H9 (cell line): ENCODE measurements around the gene SIPA1L3. TPM values are rescaled to one million over a fixed set of nuclear protein-coding genes. Genes with fewer than 3 reads are reported as not detected.

Experiments used
- DNase-seq: peaks from one replicate; pipeline ENCODE4 v3.0.0-alpha.2; 2017
- H2AFZ ChIP-seq: one replicate; pipeline ENCODE4 v1.6.1; 2013; ENCODE audit warnings: mild to moderate bottlenecking, low read length, control low read depth, moderate library complexity
- H2AK5ac ChIP-seq: 2 replicates; pipeline ENCODE4 v1.6.1; 2013; ENCODE audit warnings: low read length, control low read depth, mixed read lengths; ENCODE audit not compliant: insufficient read length
- H2BK120ac ChIP-seq: one replicate; pipeline ENCODE4 v1.6.1; 2013; ENCODE audit warnings: low read depth, mild to moderate bottlenecking, low read length, control low read depth, inconsistent platforms; ENCODE audit not compliant: poor library complexity, severe bottlenecking
- H2BK12ac ChIP-seq: 2 replicates; pipeline ENCODE4 v1.6.1; 2013; ENCODE audit warnings: low read length, control low read depth, mixed read lengths, low read depth; ENCODE audit not compliant: insufficient read length
- H2BK15ac ChIP-seq: 2 replicates; pipeline ENCODE4 v1.6.1; 2013; ENCODE audit warnings: low read depth, low read length, control low read depth
- H2BK20ac ChIP-seq: one replicate; pipeline ENCODE4 v1.6.1; 2013; ENCODE audit warnings: low read depth, mild to moderate bottlenecking, low read length, control low read depth, inconsistent platforms; ENCODE audit not compliant: poor library complexity, severe bottlenecking
- H2BK5ac ChIP-seq: 2 replicates; pipeline ENCODE4 v1.6.1; 2013; ENCODE audit warnings: low read length, control low read depth, mixed read lengths; ENCODE audit not compliant: insufficient read length
- H3K14ac ChIP-seq: 2 replicates; pipeline ENCODE4 v1.6.1; 2013; ENCODE audit warnings: low read length, control low read depth; ENCODE audit not compliant: insufficient read depth
- H3K18ac ChIP-seq: 2 replicates; pipeline ENCODE4 v1.6.1; 2013; ENCODE audit warnings: low read depth, mild to moderate bottlenecking, mixed read lengths, low read length, control low read depth; ENCODE audit not compliant: insufficient read length
- H3K23ac ChIP-seq: 2 replicates; pipeline ENCODE4 v1.6.1; 2013; ENCODE audit warnings: low read length, control low read depth, mixed read lengths, low read depth; ENCODE audit not compliant: insufficient read length
- H3K23me2 ChIP-seq: 2 replicates; pipeline ENCODE4 v1.6.1; 2013; ENCODE audit warnings: low read depth, mild to moderate bottlenecking, mixed read lengths, low read length, control low read depth; ENCODE audit not compliant: insufficient read length, poor library complexity, severe bottlenecking
- H3K27ac ChIP-seq: 2 replicates; pipeline ENCODE4 v1.5.1; 2013; ENCODE audit warnings: low read length, control low read depth, mixed read lengths, low read depth; ENCODE audit not compliant: insufficient read length
- H3K27me3 ChIP-seq: 2 replicates; pipeline ENCODE4 v1.6.1; 2013; ENCODE audit warnings: low read length, control low read depth, inconsistent platforms; ENCODE audit not compliant: insufficient read depth
- H3K4ac ChIP-seq: 2 replicates; pipeline ENCODE4 v1.6.1; 2013; ENCODE audit warnings: low read depth, mild to moderate bottlenecking, control low read depth, inconsistent platforms, low read length, moderate library complexity
- H3K4me1 ChIP-seq: 2 replicates; pipeline ENCODE4 v1.6.1; 2013; ENCODE audit warnings: low read length, control low read depth, inconsistent platforms; ENCODE audit not compliant: insufficient read depth
- H3K4me2 ChIP-seq: 2 replicates; pipeline ENCODE4 v1.6.1; 2013; ENCODE audit warnings: low read length, control low read depth, mixed read lengths; ENCODE audit not compliant: insufficient read length, insufficient read depth
- H3K56ac ChIP-seq: 2 replicates; pipeline ENCODE4 v1.6.1; 2013; ENCODE audit warnings: low read depth, mild to moderate bottlenecking, mixed read lengths, low read length, control low read depth; ENCODE audit not compliant: insufficient read length
- H3K79me1 ChIP-seq: 2 replicates; pipeline ENCODE4 v1.6.1; 2013; ENCODE audit warnings: low read depth, mild to moderate bottlenecking, moderate library complexity, low read length, control low read depth, inconsistent platforms; ENCODE audit not compliant: insufficient read depth, poor library complexity, severe bottlenecking
- H3K79me2 ChIP-seq: 2 replicates; pipeline ENCODE4 v1.6.1; 2013; ENCODE audit warnings: low read length, control low read depth, inconsistent platforms; ENCODE audit not compliant: insufficient read depth
- H3K9ac ChIP-seq: 2 replicates; pipeline ENCODE4 v1.6.1; 2013; ENCODE audit warnings: low read length, control low read depth, mixed read lengths; ENCODE audit not compliant: insufficient read length; ENCODE audit errors: extremely low read depth
- H3K9me3 ChIP-seq: one replicate; pipeline ENCODE4 v1.6.1; 2013; ENCODE audit warnings: low read depth, low read length, inconsistent platforms; ENCODE audit not compliant: control insufficient read depth
- H3T11ph ChIP-seq: one replicate; pipeline ENCODE4 v1.6.1; 2013; ENCODE audit warnings: mild to moderate bottlenecking, low read length, control low read depth, inconsistent platforms
- H4K20me1 ChIP-seq: one replicate; pipeline ENCODE4 v1.6.1; 2013; ENCODE audit not compliant: control insufficient read depth, insufficient read length, insufficient read depth
- H4K5ac ChIP-seq: 2 replicates; pipeline ENCODE4 v1.6.1; 2013; ENCODE audit warnings: low read depth, mild to moderate bottlenecking, mixed read lengths, low read length, control low read depth; ENCODE audit not compliant: insufficient read length
- H4K8ac ChIP-seq: replicated peaks from 2 replicates; pipeline ENCODE4 v1.6.1; 2013; ENCODE audit warnings: low read length, control low read depth, mixed read lengths, low read depth; ENCODE audit not compliant: insufficient read length
- H4K91ac ChIP-seq: 2 replicates; pipeline ENCODE4 v1.6.1; 2013; ENCODE audit warnings: low read depth, mild to moderate bottlenecking, moderate library complexity, mixed read lengths, low read length, control low read depth; ENCODE audit not compliant: insufficient read length
- H3K27ac Mint-ChIP-seq, 3 experiments: 2 replicates in 2 of 3; 3 replicates in 1 of 3; pipeline ENCODE4 v1.8.0; 2020 to 2021; ENCODE audit warnings: mixed read lengths in 3 of 3, mild to moderate bottlenecking in 1 of 3, moderate library complexity in 1 of 3
- H3K27me3 Mint-ChIP-seq: 2 replicates; pipeline ENCODE4 v1.8.0; 2021; ENCODE audit warnings: low read depth, mild to moderate bottlenecking, moderate library complexity, mixed read lengths
- H3K36me3 Mint-ChIP-seq, 3 experiments: 2 replicates in 2 of 3; 3 replicates in 1 of 3; pipeline ENCODE4 v1.8.0; 2020 to 2021; ENCODE audit warnings: low read depth in 3 of 3, mixed read lengths in 3 of 3; ENCODE audit not compliant: insufficient read depth in 1 of 3
- H3K4me1 Mint-ChIP-seq, 2 experiments: 2 replicates each; pipeline ENCODE4 v1.8.0; 2020; ENCODE audit warnings: mixed read lengths in 2 of 2
- H3K4me3 Mint-ChIP-seq, 2 experiments: 2 replicates in 1 of 2; 3 replicates in 1 of 2; pipeline ENCODE4 v1.8.0; 2020 to 2021; ENCODE audit warnings: mild to moderate bottlenecking in 2 of 2, mixed read lengths in 2 of 2, moderate library complexity in 1 of 2
- H3K9me3 Mint-ChIP-seq, 2 experiments: 2 replicates in 1 of 2; 3 replicates in 1 of 2; pipeline ENCODE4 v1.8.0; 2020; ENCODE audit warnings: mild to moderate bottlenecking in 2 of 2, mixed read lengths in 2 of 2, moderate library complexity in 1 of 2
- WGBS: extraction: QIAGEN DNeasy Blood & Tissue Kit; methylation state at CpG from one replicate; pipeline ENCODE4 v1.1.7; 2013; ENCODE audit warnings: missing lambda C conversion rate, low lambda C conversion rate, mixed read lengths; ENCODE audit not compliant: insufficient read length; ENCODE audit errors: extremely low coverage; 5-methylcytosine and 5-hydroxymethylcytosine counted together
- total RNA-seq: library from RNA; stranded (reverse); gene quantifications from 2 replicates; pipeline ENCODE4 v1.2.1, GENCODE V29; 2021
- TF ChIP-seq, protein P1 (sequence below): fragments of 200-600 bp; sonication (generic); conservative IDR thresholded peaks from 3 replicates; pipeline ENCODE4 v1.8.0; 2021; ENCODE audit warnings: antibody characterized with exemption, mild to moderate bottlenecking

Gene SIPA1L3
- total RNA-seq, 1 experiment from 2014 or later: 40.1 TPM

DNA sequence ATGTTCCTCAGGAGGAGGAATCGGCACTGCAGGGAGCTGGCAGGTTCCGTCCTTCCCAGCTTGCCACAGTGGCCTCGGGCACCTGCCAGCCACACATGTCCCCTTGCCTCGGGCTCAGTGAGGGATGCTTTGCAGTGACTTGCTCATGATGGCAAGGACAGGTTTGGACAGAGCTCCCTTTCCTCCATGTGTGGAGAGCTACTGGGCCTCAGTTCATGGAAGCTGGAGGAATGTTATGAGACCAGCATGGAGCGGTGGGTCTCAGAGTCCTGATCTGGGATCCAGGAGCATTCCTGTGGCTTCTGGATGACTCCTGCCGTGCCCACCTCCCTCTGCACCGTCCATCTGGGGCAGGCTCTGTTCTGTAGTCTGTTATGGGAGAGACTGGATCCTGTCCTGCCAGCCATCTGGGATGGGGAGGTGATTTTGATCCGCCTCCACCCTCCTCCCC is 59.2 kb downstream of the SIPA1L3 start:
- no peak overlapping the region for H4K91ac ChIP-seq
- H3K27me3 Mint-ChIP-seq: no peaks in the 10 kb centered on the region
- no peak overlapping the region for H2AK5ac ChIP-seq
- no peak overlapping the region for H3T11ph ChIP-seq
- H3K56ac ChIP-seq: no peak overlapping the region
- no peak overlapping the region for H2BK120ac ChIP-seq
- peaks cover 5% of the 10 kb centered on the region; the same call in 1 of the 2 replicates for H3K79me2 ChIP-seq
- H3K27ac ChIP-seq: no peak overlapping the region
- peaks cover 18 to 21% of the 10 kb centered on the region in 2 experiments for H3K4me1 Mint-ChIP-seq
- peak overlapping the region; percentile 14 to 95 (median 72); a peak in 5 of 7 replicates for H3K27ac Mint-ChIP-seq
- no peak overlapping the region for H2BK5ac ChIP-seq
- H2AFZ ChIP-seq: no peak overlapping the region
- no CpG with 5 or more reads among the region's 8 CpGs for WGBS
- no peak overlapping the region for H2BK12ac ChIP-seq
- H2BK15ac ChIP-seq: no peak overlapping the region
- DNase-seq: no peak
- no peak overlapping the region for H3K9ac ChIP-seq
- H3K4me2 ChIP-seq: no peak overlapping the region
- H3K4me3 Mint-ChIP-seq: no peak overlapping the region
- H2BK20ac ChIP-seq: no peak overlapping the region
- no peak overlapping the region for H3K23ac ChIP-seq
- H3K23me2 ChIP-seq: no peaks in the 10 kb centered on the region
- TF ChIP-seq, protein P1, sequence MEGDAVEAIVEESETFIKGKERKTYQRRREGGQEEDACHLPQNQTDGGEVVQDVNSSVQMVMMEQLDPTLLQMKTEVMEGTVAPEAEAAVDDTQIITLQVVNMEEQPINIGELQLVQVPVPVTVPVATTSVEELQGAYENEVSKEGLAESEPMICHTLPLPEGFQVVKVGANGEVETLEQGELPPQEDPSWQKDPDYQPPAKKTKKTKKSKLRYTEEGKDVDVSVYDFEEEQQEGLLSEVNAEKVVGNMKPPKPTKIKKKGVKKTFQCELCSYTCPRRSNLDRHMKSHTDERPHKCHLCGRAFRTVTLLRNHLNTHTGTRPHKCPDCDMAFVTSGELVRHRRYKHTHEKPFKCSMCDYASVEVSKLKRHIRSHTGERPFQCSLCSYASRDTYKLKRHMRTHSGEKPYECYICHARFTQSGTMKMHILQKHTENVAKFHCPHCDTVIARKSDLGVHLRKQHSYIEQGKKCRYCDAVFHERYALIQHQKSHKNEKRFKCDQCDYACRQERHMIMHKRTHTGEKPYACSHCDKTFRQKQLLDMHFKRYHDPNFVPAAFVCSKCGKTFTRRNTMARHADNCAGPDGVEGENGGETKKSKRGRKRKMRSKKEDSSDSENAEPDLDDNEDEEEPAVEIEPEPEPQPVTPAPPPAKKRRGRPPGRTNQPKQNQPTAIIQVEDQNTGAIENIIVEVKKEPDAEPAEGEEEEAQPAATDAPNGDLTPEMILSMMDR: no peak
- H3K4me1 ChIP-seq: no peaks in the 10 kb centered on the region
- no peaks in the 10 kb centered on the region for H3K9me3 ChIP-seq
- H4K8ac ChIP-seq: no peak overlapping the region
- H4K5ac ChIP-seq: no peak overlapping the region
- no peaks in the 10 kb centered on the region for H4K20me1 ChIP-seq
- peaks cover 10% of the 10 kb centered on the region in 2 experiments for H3K9me3 Mint-ChIP-seq
- peaks cover 7% of the 10 kb centered on the region for H3K79me1 ChIP-seq
- H3K18ac ChIP-seq: no peak overlapping the region
- peaks cover 11 to 23% (median 11%) of the 10 kb centered on the region in 3 experiments for H3K36me3 Mint-ChIP-seq
- no peaks in the 10 kb centered on the region for H3K27me3 ChIP-seq
- no peak overlapping the region for H3K4ac ChIP-seq
- no peak overlapping the region; the same call in 1 of the 2 replicates for H3K14ac ChIP-seq
